H1 (cell line): ENCODE results near the gene KRT23. TPM values are rescaled to one million over a fixed set of nuclear protein-coding genes. Genes with fewer than 3 reads are reported as not detected.

Experiments used
- BRCA1 ChIP-seq: IDR thresholded peaks from 2 replicates; pipeline ENCODE4 v1.6.1; 2012; ENCODE audit warnings: low read depth, low read length, improper control_type of control experiment
- CHD7 ChIP-seq: fragments of 300-600 bp; sonication (generic); IDR thresholded peaks from 2 replicates; pipeline ENCODE4 v1.7.1; 2012; ENCODE audit warnings: low read length, moderate library complexity, mild to moderate bottlenecking, inconsistent platforms; ENCODE audit not compliant: insufficient replicate concordance
- CREB1 ChIP-seq: IDR thresholded peaks from 2 replicates; pipeline ENCODE4 v1.6.1; 2012; ENCODE audit warnings: inconsistent platforms
- polyA plus RNA-seq, 7 experiments: library from polyadenylated mRNA; depleted of rRNA in 3 of 7; stranded (reverse) in 5 of 7; unstranded in 2 of 7; fragments of >200 nt in 5 of 7; fragments of 200-250 nt in 2 of 7; gene quantifications; 1 replicate in 5 of 7; 2 replicates in 1 of 7; 4 replicates in 1 of 7; pipeline versions ENCODE4 v1.2.1 to v1.2.3, GENCODE V29; 2011 to 2013; ENCODE audit warnings: missing spikeins in 2 of 7, mixed read lengths in 2 of 7
- total RNA-seq: library from RNA; stranded (reverse); fragmentation: NEBNext Ultra II Directional; extraction: Animal tissue kit (Norgen Biotek cat#: 25700); gene quantifications from 2 replicates; pipeline ENCODE4 v1.2.1, GENCODE V29; 2021

The KRT23 gene
- total and polyA plus RNA-seq, 2 of the 8 experiments (the other 6 are each of a cell fraction or from before 2014, with no cell fraction given), result not detected

- TF ChIP-seq CHD7 (no peak), BRCA1 (no peak), CREB1 (no peak)
These were observed 1.8 kb downstream of the KRT23 start (continued) for GRCh38 chr17:40935624-40936023.
